ENCODE results near the gene DDA1. TPM values are rescaled to one million over a fixed set of nuclear protein-coding genes. Genes with fewer than 3 reads are reported as not detected.

DDA1 gene
- total and polyA plus RNA-seq, 9 of the 15 experiments (the other 6 are each of a cell fraction or from before 2014, with no cell fraction given): 1.4 to 83.8 (median 33.8) TPM

GRCh38 chr19:17336872-17337674, 27.7 kb downstream of the DDA1 start, which contains the start of gene GTPBP3 (continued):
- no peak for TF ChIP-seq ZNF707 (CRISPR knock-in tag; conservative IDR thresholded peaks at IDR 0.05)
- TF ChIP-seq SLC30A9 (CRISPR knock-in tag; IDR thresholded peaks at IDR 0.05): no peak
- peak; percentile 54 for TF ChIP-seq FOSL1 (tag; conservative IDR thresholded peaks at IDR 0.05)
- TF ChIP-seq ZNF766 (CRISPR knock-in tag; conservative IDR thresholded peaks at IDR 0.05): peak; percentile 41; the same call in 1 of the 2 replicates
- TF ChIP-seq HDAC6 (IDR thresholded peaks at IDR 0.05; ENCODE audit: low read depth, low read length): no peak
- TF ChIP-seq PHB (CRISPR knock-in tag; IDR thresholded peaks at IDR 0.05): no peak
- no peak; the same call in 1 of the 2 replicates for TF ChIP-seq ZBTB17 (CRISPR knock-in tag; IDR thresholded peaks at IDR 0.05)
- TF ChIP-seq, protein P1, sequence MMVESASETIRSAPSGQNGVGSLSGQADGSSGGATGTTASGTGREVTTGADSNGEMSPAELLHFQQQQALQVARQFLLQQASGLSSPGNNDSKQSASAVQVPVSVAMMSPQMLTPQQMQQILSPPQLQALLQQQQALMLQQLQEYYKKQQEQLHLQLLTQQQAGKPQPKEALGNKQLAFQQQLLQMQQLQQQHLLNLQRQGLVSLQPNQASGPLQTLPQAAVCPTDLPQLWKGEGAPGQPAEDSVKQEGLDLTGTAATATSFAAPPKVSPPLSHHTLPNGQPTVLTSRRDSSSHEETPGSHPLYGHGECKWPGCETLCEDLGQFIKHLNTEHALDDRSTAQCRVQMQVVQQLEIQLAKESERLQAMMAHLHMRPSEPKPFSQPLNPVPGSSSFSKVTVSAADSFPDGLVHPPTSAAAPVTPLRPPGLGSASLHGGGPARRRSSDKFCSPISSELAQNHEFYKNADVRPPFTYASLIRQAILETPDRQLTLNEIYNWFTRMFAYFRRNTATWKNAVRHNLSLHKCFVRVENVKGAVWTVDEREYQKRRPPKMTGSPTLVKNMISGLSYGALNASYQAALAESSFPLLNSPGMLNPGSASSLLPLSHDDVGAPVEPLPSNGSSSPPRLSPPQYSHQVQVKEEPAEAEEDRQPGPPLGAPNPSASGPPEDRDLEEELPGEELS (CRISPR knock-in tag; IDR thresholded peaks at IDR 0.05; ENCODE audit: borderline replicate concordance): peak; percentile 47; the same call in 1 of the 2 replicates
- no peak for TF ChIP-seq SAFB (IDR thresholded peaks at IDR 0.05; ENCODE audit: borderline replicate concordance, low read depth, low read length)
- no peak for TF ChIP-seq ZNF583 (CRISPR knock-in tag; IDR thresholded peaks at IDR 0.05)
- TF ChIP-seq, protein P2, sequence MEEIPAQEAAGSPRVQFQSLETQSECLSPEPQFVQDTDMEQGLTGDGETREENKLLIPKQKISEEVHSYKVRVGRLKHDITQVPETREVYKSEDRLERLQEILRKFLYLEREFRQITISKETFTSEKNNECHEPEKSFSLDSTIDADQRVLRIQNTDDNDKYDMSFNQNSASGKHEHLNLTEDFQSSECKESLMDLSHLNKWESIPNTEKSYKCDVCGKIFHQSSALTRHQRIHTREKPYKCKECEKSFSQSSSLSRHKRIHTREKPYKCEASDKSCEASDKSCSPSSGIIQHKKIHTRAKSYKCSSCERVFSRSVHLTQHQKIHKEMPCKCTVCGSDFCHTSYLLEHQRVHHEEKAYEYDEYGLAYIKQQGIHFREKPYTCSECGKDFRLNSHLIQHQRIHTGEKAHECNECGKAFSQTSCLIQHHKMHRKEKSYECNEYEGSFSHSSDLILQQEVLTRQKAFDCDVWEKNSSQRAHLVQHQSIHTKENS (CRISPR knock-in tag; IDR thresholded peaks at IDR 0.05): no peak
- peak; percentile 71; the same call in 1 of the 2 replicates for TF ChIP-seq ZNF431 (CRISPR knock-in tag; IDR thresholded peaks at IDR 0.05)
- TF ChIP-seq ZNF699 (CRISPR knock-in tag; IDR thresholded peaks at IDR 0.05; ENCODE audit: insufficient replicate concordance): no peak
- TF ChIP-seq, protein P3, sequence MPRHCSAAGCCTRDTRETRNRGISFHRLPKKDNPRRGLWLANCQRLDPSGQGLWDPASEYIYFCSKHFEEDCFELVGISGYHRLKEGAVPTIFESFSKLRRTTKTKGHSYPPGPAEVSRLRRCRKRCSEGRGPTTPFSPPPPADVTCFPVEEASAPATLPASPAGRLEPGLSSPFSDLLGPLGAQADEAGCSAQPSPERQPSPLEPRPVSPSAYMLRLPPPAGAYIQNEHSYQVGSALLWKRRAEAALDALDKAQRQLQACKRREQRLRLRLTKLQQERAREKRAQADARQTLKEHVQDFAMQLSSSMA (CRISPR knock-in tag; IDR thresholded peaks at IDR 0.05): peak; percentile 74; the same call in 1 of the 2 replicates
- TF ChIP-seq, protein P4, sequence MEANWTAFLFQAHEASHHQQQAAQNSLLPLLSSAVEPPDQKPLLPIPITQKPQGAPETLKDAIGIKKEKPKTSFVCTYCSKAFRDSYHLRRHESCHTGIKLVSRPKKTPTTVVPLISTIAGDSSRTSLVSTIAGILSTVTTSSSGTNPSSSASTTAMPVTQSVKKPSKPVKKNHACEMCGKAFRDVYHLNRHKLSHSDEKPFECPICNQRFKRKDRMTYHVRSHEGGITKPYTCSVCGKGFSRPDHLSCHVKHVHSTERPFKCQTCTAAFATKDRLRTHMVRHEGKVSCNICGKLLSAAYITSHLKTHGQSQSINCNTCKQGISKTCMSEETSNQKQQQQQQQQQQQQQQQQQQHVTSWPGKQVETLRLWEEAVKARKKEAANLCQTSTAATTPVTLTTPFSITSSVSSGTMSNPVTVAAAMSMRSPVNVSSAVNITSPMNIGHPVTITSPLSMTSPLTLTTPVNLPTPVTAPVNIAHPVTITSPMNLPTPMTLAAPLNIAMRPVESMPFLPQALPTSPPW (CRISPR knock-in tag; IDR thresholded peaks at IDR 0.05): peak; percentile 78
- TF ChIP-seq RNF2 (IDR thresholded peaks at IDR 0.05): peak; percentile 86
- TF ChIP-seq HMG20B (CRISPR knock-in tag; IDR thresholded peaks at IDR 0.05): peak; percentile 67; the same call in 1 of the 2 replicates
- no peak for TF ChIP-seq FIP1L1 (IDR thresholded peaks at IDR 0.05; ENCODE audit: low read depth, low read length, poor library complexity, severe bottlenecking)
- TF ChIP-seq SIRT6 (IDR thresholded peaks at IDR 0.05; ENCODE audit: low read depth, low read length): no peak
- TF ChIP-seq BRF1 (IDR thresholded peaks at IDR 0.05; ENCODE audit: borderline replicate concordance, extremely low read depth, insufficient read length): no peak
- TF ChIP-seq ESRRA (IDR thresholded peaks at IDR 0.05; ENCODE audit: borderline replicate concordance, low read depth): peak; percentile 37
- no peak for TF ChIP-seq SMARCB1 (IDR thresholded peaks at IDR 0.05; ENCODE audit: insufficient read length, low read depth)
- no peak for TF ChIP-seq ZFP30 (CRISPR knock-in tag; IDR thresholded peaks at IDR 0.05; ENCODE audit: borderline replicate concordance)
- no peak for TF ChIP-seq ARID2 (IDR thresholded peaks at IDR 0.05)

Measured in K562 (cell line).